GM18861 (cell line): ENCODE data around the gene DYNC2LI1.

Source experiments
- ATAC-seq: cut with Tn5 transposase; IDR thresholded peaks from one replicate; pipeline ENCODE4 v1.9.1; 2021; ENCODE audit not compliant: unreplicated experiment

The DYNC2LI1 gene

GRCh38 chr2:43842866-43843226 is 69.0 kb downstream of the DYNC2LI1 start:
- no peak for ATAC-seq

- no peak for ATAC-seq
Measured at GRCh38 chr2:43845181-43845580, 71.3 kb downstream of the DYNC2LI1 start.

DNA sequence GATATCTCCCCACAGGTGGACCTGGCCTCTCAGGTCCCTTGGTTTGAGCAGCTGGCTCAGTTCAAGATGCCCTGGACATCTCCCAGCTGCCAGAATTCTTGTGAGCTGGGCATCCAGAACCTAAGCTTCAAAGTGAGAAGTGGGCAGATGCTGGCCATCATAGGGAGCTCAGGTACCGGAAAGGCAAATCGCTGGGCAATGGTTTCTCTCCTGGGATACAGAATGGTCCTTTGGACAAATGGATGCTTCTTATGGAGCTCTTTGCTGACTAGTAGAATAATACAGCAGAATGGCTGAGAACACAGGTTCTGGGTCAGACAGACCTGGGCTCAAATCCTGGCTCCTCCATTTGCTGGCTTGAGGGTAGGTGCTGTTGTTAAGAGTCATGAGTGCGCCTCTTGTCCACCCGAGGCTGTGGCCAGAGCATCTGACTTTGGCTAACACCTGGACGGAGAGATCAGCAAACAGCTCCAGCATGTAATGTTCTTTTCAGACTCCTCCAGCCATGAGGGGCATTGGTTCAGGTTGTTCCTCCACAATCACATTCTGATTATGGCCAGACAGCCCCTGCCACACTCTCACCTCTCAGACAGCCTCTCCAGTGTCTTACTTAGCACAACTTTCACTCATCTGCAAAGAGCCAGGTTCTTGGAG is 72.4 kb downstream of the DYNC2LI1 start:
- ATAC-seq = no peak

- no peak for ATAC-seq
Measured at GRCh38 chr2:43848214-43848613, 74.4 kb downstream of the DYNC2LI1 start.

DNA sequence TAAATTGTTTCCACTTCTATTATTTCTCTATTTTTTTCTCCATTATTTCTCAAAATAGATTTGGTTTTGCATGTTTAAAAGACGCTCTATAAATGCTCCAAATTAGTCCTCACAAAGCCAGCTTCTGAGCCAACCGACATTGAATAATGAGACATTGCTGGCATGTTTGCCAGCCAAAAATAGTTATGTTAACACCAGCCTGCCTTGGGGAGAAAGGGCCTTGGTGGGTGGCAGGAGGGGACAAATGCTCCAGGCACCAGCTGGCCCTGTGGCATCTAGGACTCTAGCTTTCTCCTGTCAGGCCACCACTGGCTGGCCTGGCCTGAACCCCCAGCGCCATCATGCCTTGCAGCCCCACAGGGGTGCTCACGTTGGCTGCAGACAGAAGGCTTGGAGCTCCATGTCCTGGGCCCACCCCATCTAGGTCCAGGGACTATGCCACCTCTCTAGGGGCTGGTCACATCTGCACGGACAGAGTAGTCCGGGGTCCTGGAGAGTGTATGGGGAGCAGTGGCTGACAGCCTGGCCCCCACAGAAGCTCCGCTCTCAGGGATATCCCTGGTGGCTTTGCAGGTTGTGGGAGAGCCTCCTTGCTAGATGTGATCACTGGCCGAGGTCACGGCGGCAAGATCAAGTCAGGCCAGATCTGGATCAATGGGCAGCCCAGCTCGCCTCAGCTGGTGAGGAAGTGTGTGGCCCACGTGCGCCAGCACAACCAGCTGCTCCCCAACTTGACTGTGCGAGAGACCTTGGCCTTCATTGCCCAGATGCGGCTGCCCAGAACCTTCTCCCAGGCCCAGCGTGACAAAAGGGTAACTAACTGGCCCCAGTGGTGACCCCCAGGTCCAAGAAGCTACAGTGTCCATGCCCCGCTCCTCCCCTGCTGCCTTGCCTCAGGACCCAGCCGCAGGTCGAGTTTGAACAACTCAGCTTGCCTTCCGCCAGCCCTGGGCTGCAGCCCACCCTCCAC is 77.5 kb downstream of the DYNC2LI1 start:
- ATAC-seq = no peak

- no peak for ATAC-seq
Measured at GRCh38 chr2:43852196-43852730, 78.4 kb downstream of the DYNC2LI1 start.

DNA sequence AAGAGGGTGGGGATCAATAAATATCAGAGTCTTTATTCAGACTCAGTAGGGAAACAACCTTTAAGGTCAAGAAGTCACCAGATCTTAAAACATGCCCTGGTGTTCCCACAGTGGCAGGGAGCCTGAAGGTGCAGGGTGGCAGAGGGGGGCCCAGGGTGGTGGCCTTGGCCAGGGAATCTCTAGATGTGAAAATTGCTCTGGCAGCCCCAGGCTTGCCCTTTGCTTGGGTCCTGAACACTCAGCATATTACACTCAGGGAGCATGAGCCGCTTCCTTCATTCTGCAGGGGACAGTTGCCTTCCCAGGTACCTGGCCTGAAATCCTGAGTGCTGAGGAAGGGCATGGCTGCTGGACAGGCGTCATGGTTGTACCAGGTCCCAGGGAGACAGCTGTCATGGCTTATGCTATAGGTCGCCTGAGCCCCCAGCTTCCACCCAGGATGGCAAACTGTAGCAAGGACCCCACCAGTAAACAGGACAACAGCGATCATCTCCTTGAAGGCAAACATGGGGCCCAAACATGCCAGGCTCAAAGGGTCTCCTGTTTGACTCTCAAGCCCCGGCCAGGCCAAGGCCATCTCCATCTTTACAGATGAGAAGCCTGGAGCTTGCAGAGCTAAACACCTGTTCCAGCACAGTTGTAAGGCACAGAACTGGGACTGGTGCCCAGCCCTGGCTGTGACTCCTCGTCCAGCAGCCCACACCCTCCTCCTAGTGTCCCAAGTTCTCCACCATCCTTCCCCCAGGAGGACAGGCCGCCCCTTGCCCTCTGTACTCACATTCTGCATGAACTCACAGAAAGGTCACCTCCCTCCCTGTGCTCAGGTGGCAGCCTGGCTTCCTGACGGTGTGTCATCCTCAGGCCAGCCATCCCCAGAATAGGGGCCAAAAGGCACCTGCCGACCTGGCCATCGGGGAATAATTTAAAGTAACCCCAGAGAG is 79.6 kb downstream of the DYNC2LI1 start:
- no peak for ATAC-seq

- no peak for ATAC-seq
Measured at GRCh38 chr2:43854671-43855070, 80.8 kb downstream of the DYNC2LI1 start.

DNA sequence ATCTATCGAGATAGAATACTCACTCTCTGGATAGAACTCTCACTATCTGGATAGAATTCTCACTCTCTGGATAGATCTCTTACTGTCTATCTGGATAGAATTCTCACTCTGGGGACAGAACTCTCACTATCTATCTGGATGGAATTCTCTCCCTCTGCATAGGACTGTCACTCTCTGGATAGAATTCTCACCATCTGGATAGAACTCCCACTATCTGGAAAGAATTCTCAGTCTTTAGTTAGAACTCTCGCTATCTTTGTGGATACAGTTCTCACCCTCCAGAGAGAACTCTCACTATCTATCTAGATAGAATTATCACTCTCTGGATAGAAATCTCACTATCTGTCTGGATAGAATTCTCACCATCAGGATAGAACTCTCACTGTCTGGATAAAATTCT is 81.5 kb downstream of the DYNC2LI1 start:
- no peak for ATAC-seq
